ENCODE results near the gene PERCC1. TPM values are rescaled to one million over a fixed set of nuclear protein-coding genes. Genes with fewer than 3 reads are reported as not detected.
A peak's percentile ranks its signal among the peaks of the same experiment; 100 is the strongest.

The PERCC1 gene
- total RNA-seq, 1 donor from 2014 or later = not detected

- H2AFZ ChIP-seq (replicated peaks) = no peak overlapping the region
- Mint-ChIP-seq H3K4me3 (peak overlapping the region; percentile 85), H3K27ac (no peak overlapping the region), H3K27me3 (ENCODE audit: insufficient read depth, low read depth) (peaks cover 6% of the 10 kb centered on the region), H3K9me3 (no peaks in the 10 kb centered on the region), H3K4me1 (peaks cover 10% of the 10 kb centered on the region), H3K36me3 (peaks cover 2% of the 10 kb centered on the region)
- peaks cover 45% of the 10 kb centered on the region for H3K79me2 ChIP-seq (ENCODE audit: low read depth)
- peak; percentile 97 for DNase-seq (ENCODE audit: low spot score)
- H4K20me1 ChIP-seq (ENCODE audit: low read depth) = peaks cover 43% of the 10 kb centered on the region
- peaks cover 3% of the 10 kb centered on the region for H3K4me1 ChIP-seq
- H3K36me3 ChIP-seq = no peaks in the 10 kb centered on the region
- H3K9me3 ChIP-seq (ENCODE audit: low read depth) = no peaks in the 10 kb centered on the region
- peaks cover 15% of the 10 kb centered on the region for H3F3A ChIP-seq (ENCODE audit: low read depth)
- peak overlapping the region; percentile 87 for H3K4me2 ChIP-seq
- TF ChIP-seq EZH2phosphoT487 (IDR thresholded peaks at IDR 0.05) (no peak), EZH2 (IDR thresholded peaks at IDR 0.05) (no peak)
- H3K4me3 ChIP-seq = peak overlapping the region; percentile 72
- no peaks in the 10 kb centered on the region for H3K27me3 ChIP-seq
- H3K9ac ChIP-seq = no peak overlapping the region
- peak overlapping the region; percentile 46 for H3K27ac ChIP-seq
Observed at GRCh38 chr16:1408171-1408837, 22.6 kb upstream of the PERCC1 start.

- TF ChIP-seq CTCF (IDR thresholded peaks at IDR 0.05) (no peak), EZH2 (IDR thresholded peaks at IDR 0.05) (no peak), EZH2phosphoT487 (IDR thresholded peaks at IDR 0.05) (no peak)
- H3F3A ChIP-seq (ENCODE audit: low read depth) = peaks cover 35% of the 10 kb centered on the region
- H3K27ac Mint-ChIP-seq = no peak overlapping the region
- H4K20me1 ChIP-seq (ENCODE audit: low read depth) = peaks cover 27% of the 10 kb centered on the region
- H2AFZ ChIP-seq (replicated peaks) = no peak overlapping the region
- H3K27me3 ChIP-seq = no peaks in the 10 kb centered on the region
- peaks cover 7% of the 10 kb centered on the region for H3K27me3 Mint-ChIP-seq (ENCODE audit: insufficient read depth, low read depth)
- no peak overlapping the region for H3K4me3 ChIP-seq
- H3K4me1 Mint-ChIP-seq = peaks cover 13% of the 10 kb centered on the region
- no peak overlapping the region for H3K4me2 ChIP-seq
- H3K9me3 ChIP-seq (ENCODE audit: low read depth) = no peaks in the 10 kb centered on the region
- peaks cover 29% of the 10 kb centered on the region for H3K79me2 ChIP-seq (ENCODE audit: low read depth)
- H3K27ac ChIP-seq = no peak overlapping the region
- H3K36me3 ChIP-seq = no peaks in the 10 kb centered on the region
- peak overlapping the region; percentile 74 for H3K4me3 Mint-ChIP-seq
- H3K9ac ChIP-seq = no peak overlapping the region
- DNase-seq (ENCODE audit: low spot score) = no peak
- H3K9me3 Mint-ChIP-seq = no peaks in the 10 kb centered on the region
- H3K36me3 Mint-ChIP-seq = no peaks in the 10 kb centered on the region
- no peaks in the 10 kb centered on the region for H3K4me1 ChIP-seq
Observed at GRCh38 chr16:1412847-1413246, 18.0 kb upstream of the PERCC1 start.

GRCh38 chr16:1413684-1414531, 17.0 kb upstream of the PERCC1 start:
- TF ChIP-seq EZH2 (IDR thresholded peaks at IDR 0.05) (peak; percentile 28), CTCF (IDR thresholded peaks at IDR 0.05) (peak; percentile 73), EZH2phosphoT487 (IDR thresholded peaks at IDR 0.05) (no peak)
- Mint-ChIP-seq H3K4me3 (peak overlapping the region; percentile 88), H3K9me3 (no peaks in the 10 kb centered on the region), H3K4me1 (peaks cover 13% of the 10 kb centered on the region), H3K36me3 (no peaks in the 10 kb centered on the region), H3K27ac (no peak overlapping the region), H3K27me3 (ENCODE audit: insufficient read depth, low read depth) (peaks cover 11% of the 10 kb centered on the region)
- H3F3A ChIP-seq (ENCODE audit: low read depth) = peaks cover 30% of the 10 kb centered on the region
- H3K9ac ChIP-seq = peak overlapping the region; percentile 55
- H3K27me3 ChIP-seq = no peaks in the 10 kb centered on the region
- DNase-seq (ENCODE audit: low spot score) = peak; percentile 80
- peaks cover 32% of the 10 kb centered on the region for H3K79me2 ChIP-seq (ENCODE audit: low read depth)
- peaks cover 19% of the 10 kb centered on the region for H4K20me1 ChIP-seq (ENCODE audit: low read depth)
- H3K4me3 ChIP-seq = peak overlapping the region; percentile 97
- peak overlapping the region; percentile 85 for H3K4me2 ChIP-seq
- H3K27ac ChIP-seq = no peak overlapping the region
- no peaks in the 10 kb centered on the region for H3K4me1 ChIP-seq
- no peaks in the 10 kb centered on the region for H3K36me3 ChIP-seq
- H2AFZ ChIP-seq (replicated peaks) = peak overlapping the region; percentile 29
- no peaks in the 10 kb centered on the region for H3K9me3 ChIP-seq (ENCODE audit: low read depth)
